RWPE2 (cell line): ENCODE results near the gene CD83.

ENCODE experiments used
- ATAC-seq: fragments of 200-7000 bp; cut with Tn5 transposase; 3 replicates; pipeline ENCODE4 v1.9.1; 2021; ENCODE audit warnings: low read depth
- DNase-seq: peaks from one replicate; pipeline ENCODE4 v3.0.0-alpha.2; 2020; ENCODE audit warnings: low spot score
- H3K27ac ChIP-seq: fragments of 450-650 bp; 2 replicates; pipeline ENCODE4 v1.5.1; 2017; ENCODE audit warnings: mild to moderate bottlenecking; ENCODE audit not compliant: poor library complexity, severe bottlenecking
- H3K27me3 ChIP-seq: fragments of 250-450 bp; sonication (Bioruptor Pico); 2 replicates; pipeline ENCODE4 v1.5.1; 2021; ENCODE audit warnings: mild to moderate bottlenecking, moderate library complexity; ENCODE audit not compliant: insufficient read depth, poor library complexity, severe bottlenecking
- H3K36me3 ChIP-seq: fragments of 250-450 bp; sonication (Bioruptor Pico); 2 replicates; pipeline ENCODE4 v1.5.1; 2020; ENCODE audit warnings: low read depth, mild to moderate bottlenecking, moderate library complexity
- H3K4me1 ChIP-seq: fragments of 250-450 bp; sonication (Bioruptor Pico); 2 replicates; pipeline ENCODE4 v1.5.1; 2021; ENCODE audit warnings: mild to moderate bottlenecking, moderate library complexity; ENCODE audit not compliant: insufficient read depth, poor library complexity, severe bottlenecking
- H3K4me3 ChIP-seq: fragments of 250-450 bp; sonication (Bioruptor Pico); 2 replicates; pipeline ENCODE4 v1.5.1; 2021; ENCODE audit warnings: mild to moderate bottlenecking, moderate library complexity; ENCODE audit not compliant: severe bottlenecking
- H3K9me3 ChIP-seq: fragments of 250-450 bp; sonication (Bioruptor Pico); 2 replicates; pipeline ENCODE4 v1.5.1; 2021; ENCODE audit warnings: mild to moderate bottlenecking, moderate library complexity; ENCODE audit not compliant: severe bottlenecking
- TF ChIP-seq, protein P1 (sequence below): fragments of 450-650 bp; IDR thresholded peaks from one replicate; pipeline ENCODE4 v1.5.1; 2017; ENCODE audit warnings: mild to moderate bottlenecking, moderate library complexity; ENCODE audit not compliant: poor library complexity, severe bottlenecking

The CD83 gene

DNA sequence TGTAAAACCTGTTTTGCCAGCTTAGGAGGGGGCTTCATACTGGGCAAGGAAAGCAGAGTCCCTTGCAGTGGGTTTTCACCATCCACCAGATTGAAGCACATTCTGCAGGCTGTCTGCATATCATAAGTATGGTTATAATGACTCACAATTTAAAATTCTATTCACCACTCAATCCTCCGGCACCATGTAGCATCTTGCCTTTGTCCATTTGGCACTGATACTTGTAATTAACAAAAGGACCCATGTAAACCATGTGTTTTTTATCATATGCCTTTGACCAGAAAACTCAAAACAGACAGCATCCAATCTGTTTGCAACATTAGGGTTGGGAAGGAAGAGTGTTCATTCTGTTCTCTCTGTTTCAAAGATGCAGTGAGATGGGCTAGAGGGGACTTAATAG lies 3.0 kb downstream of the CD83 start:
- Histone ChIP-seq H3K27me3 (no peaks in the 10 kb centered on the region), H3K9me3 (no peaks in the 10 kb centered on the region), H3K4me1 (no peaks in the 10 kb centered on the region), H3K4me3 (no peak overlapping the region), H3K27ac (no peak overlapping the region), H3K36me3 (no peaks in the 10 kb centered on the region)
- TF ChIP-seq, protein P1, sequence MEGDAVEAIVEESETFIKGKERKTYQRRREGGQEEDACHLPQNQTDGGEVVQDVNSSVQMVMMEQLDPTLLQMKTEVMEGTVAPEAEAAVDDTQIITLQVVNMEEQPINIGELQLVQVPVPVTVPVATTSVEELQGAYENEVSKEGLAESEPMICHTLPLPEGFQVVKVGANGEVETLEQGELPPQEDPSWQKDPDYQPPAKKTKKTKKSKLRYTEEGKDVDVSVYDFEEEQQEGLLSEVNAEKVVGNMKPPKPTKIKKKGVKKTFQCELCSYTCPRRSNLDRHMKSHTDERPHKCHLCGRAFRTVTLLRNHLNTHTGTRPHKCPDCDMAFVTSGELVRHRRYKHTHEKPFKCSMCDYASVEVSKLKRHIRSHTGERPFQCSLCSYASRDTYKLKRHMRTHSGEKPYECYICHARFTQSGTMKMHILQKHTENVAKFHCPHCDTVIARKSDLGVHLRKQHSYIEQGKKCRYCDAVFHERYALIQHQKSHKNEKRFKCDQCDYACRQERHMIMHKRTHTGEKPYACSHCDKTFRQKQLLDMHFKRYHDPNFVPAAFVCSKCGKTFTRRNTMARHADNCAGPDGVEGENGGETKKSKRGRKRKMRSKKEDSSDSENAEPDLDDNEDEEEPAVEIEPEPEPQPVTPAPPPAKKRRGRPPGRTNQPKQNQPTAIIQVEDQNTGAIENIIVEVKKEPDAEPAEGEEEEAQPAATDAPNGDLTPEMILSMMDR: no peak
- no peak for DNase-seq
- no peak for ATAC-seq

GRCh38 chr6:14121936-14122344 lies 4.4 kb downstream of the CD83 start:
- H3K4me3 ChIP-seq: no peak overlapping the region
- H3K36me3 ChIP-seq: no peaks in the 10 kb centered on the region
- TF ChIP-seq, protein P1: no peak
- ATAC-seq: no peak
- no peaks in the 10 kb centered on the region for H3K27me3 ChIP-seq
- H3K9me3 ChIP-seq: no peaks in the 10 kb centered on the region
- H3K4me1 ChIP-seq: no peaks in the 10 kb centered on the region
- DNase-seq: no peak
- H3K27ac ChIP-seq: no peak overlapping the region

DNA sequence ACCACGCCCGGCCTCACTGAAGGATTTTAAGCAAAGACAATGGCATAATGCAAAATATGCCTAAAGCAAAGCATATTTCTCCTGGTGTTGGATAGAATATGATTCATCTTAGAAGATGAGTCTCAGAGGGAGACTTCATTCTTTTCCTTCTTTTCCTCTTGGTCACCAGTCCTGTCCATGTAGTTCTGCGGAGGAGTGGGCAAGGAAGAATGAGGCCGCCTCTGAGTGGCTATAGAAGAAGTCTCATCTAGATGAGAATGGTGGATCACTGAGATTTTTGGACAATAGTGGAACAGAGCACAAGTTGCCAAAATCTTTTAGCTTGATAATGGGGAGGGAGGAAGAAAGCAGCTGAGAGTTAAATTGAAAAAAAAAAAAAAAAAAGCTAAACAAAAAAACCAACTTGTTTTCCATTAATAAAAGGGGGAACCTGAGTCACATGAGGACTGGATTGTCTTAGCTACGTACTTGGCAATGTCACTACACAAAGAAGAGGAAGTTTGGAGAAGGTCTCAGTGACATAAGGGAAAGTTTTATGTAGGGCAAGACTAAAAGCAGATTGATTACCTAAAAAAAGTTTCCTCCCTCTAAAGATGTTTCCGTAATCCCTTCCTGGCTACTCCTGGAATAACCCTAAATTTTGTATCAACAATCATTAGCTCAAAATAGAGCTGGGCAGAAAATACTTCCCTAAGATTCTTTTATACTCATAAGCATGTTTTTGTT lies 6.0 kb downstream of the CD83 start:
- no peak overlapping the region for H3K27ac ChIP-seq
- H3K4me3 ChIP-seq: no peak overlapping the region
- H3K27me3 ChIP-seq: no peaks in the 10 kb centered on the region
- TF ChIP-seq, protein P1: no peak
- H3K36me3 ChIP-seq: no peaks in the 10 kb centered on the region
- no peaks in the 10 kb centered on the region for H3K4me1 ChIP-seq
- H3K9me3 ChIP-seq: no peaks in the 10 kb centered on the region
- DNase-seq (no peak), ATAC-seq (no peak)

DNA sequence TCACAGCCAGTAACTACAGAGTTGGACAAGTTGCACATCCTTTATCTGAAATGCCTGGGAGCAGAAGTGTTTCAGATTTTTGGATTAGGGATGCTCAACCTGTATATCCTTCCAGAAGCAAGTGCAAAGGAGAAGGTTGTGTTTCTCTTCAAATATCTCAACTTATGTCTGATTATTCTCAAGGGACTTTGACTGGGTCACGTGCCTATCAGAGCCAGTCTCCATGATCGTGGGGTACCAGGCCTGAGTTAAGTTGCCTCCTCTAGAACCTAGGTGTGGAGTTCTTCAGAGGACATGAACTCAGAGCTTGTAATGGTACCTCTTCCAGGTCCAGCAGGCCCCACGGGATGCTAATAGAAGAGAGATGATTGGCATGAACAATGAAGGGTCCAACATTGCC lies 7.8 kb downstream of the CD83 start:
- no peak for ATAC-seq
- TF ChIP-seq, protein P1: no peak
- H3K4me1 ChIP-seq: no peaks in the 10 kb centered on the region

GRCh38 chr6:14126191-14126590 lies 8.6 kb downstream of the CD83 start:
- Histone ChIP-seq H3K27ac (no peak overlapping the region), H3K36me3 (no peaks in the 10 kb centered on the region)
- no peak for ATAC-seq

More for the DNA sequence above, 7.8 kb downstream of the CD83 start:
- no peaks in the 10 kb centered on the region for H3K27me3 ChIP-seq
- DNase-seq: no peak
- H3K36me3 ChIP-seq: no peaks in the 10 kb centered on the region
- no peaks in the 10 kb centered on the region for H3K9me3 ChIP-seq
- H3K4me3 ChIP-seq: no peak overlapping the region
- no peak overlapping the region for H3K27ac ChIP-seq

More at GRCh38 chr6:14126191-14126590, 8.6 kb downstream of the CD83 start:
- no peak overlapping the region for H3K4me3 ChIP-seq
- H3K4me1 ChIP-seq: no peaks in the 10 kb centered on the region
- TF ChIP-seq, protein P1: no peak
- H3K9me3 ChIP-seq: no peaks in the 10 kb centered on the region
- no peaks in the 10 kb centered on the region for H3K27me3 ChIP-seq
- DNase-seq: no peak
